HL-60 (cell line): ENCODE data around the gene CDYL2.

ENCODE experiments used
- CTCF ChIP-seq: IDR thresholded peaks from one replicate; pipeline ENCODE4 v1.5.1; 2011; ENCODE audit warnings: low read length, control low read depth, inconsistent platforms; ENCODE audit not compliant: insufficient read depth
- GABPA ChIP-seq: IDR thresholded peaks from 2 replicates; pipeline ENCODE4 v1.6.1; 2012; ENCODE audit warnings: low read depth

DNA sequence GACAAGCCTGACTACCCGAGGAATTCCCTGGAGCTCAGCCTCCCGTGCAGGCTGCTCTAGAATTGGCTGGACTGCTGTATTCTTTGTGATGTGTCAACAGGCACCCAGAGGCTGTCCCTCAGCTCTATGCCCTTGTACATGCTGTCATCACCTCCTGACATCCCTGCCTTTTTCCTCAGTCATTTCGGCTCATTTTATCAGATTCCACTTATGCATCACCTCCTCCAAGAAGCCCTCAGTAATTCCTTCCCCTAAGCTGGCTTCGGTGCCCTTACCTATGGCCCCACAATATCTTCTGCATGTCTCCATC is 137.2 kb downstream of the CDYL2 start:
- no peak for TF ChIP-seq CTCF
- no peak for TF ChIP-seq GABPA
